IMR-90 (cell line): Measurements from ENCODE around the gene LMLN. TPM values are rescaled to one million over a fixed set of nuclear protein-coding genes. Genes with fewer than 3 reads are reported as not detected.

Experiments used
- ATAC-seq: fragments of 200-7000 bp; cut with Tn5 transposase; 2 replicates; pipeline ENCODE4 v1.9.1; 2020; ENCODE audit warnings: low read depth, mild to moderate bottlenecking, moderate library complexity
- BruUV-seq: library from RNA; stranded (reverse); fragments of 400-500 nt; replicated peaks from 2 replicates; lab custom pipeline; 2021; lab: Mats Ljungman, UMichigan
- CTCF ChIA-PET: fragments of 300-600 bp; formaldehyde crosslinking; extraction: SDS; loops from one replicate; lab custom pipeline; 2021; ENCODE audit warnings: antibody characterized with exemption; lab: Yijun Ruan, JAX
- POLR2A ChIA-PET: fragments of 300-600 bp; sonication (Branson Sonifier 250); formaldehyde crosslinking; loops from one replicate; lab custom pipeline; 2022; ENCODE audit warnings: antibody characterized with exemption; ENCODE audit not compliant: unreplicated experiment; lab: Charles Lee
- DNase-seq: peaks from one replicate; pipeline ENCODE4 v3.0.0; 2013
- H2AFZ ChIP-seq: replicated peaks from 2 replicates; pipeline ENCODE3; 2013; ENCODE audit warnings: low read length, mild to moderate bottlenecking; ENCODE audit not compliant: poor library complexity
- H2AK5ac ChIP-seq: 2 replicates; pipeline ENCODE4 v1.6.1; 2013; ENCODE audit warnings: low read depth, low read length, inconsistent platforms
- H2AK9ac ChIP-seq: replicated peaks from 2 replicates; pipeline ENCODE3; 2013; ENCODE audit warnings: mild to moderate bottlenecking, low read depth, low read length, moderate library complexity; ENCODE audit not compliant: poor library complexity
- H2BK120ac ChIP-seq: 2 replicates; pipeline ENCODE4 v1.6.1; 2013; ENCODE audit warnings: low read depth, low read length, inconsistent platforms
- H2BK15ac ChIP-seq: 3 replicates; pipeline ENCODE4 v1.6.1; 2013; ENCODE audit warnings: low read depth, low read length, inconsistent platforms
- H2BK20ac ChIP-seq: 2 replicates; pipeline ENCODE4 v1.6.1; 2013; ENCODE audit warnings: low read depth, mild to moderate bottlenecking, inconsistent platforms, low read length, moderate library complexity
- H2BK5ac ChIP-seq: 2 replicates; pipeline ENCODE4 v1.6.1; 2013; ENCODE audit warnings: mild to moderate bottlenecking, low read depth, low read length, inconsistent platforms; ENCODE audit not compliant: poor library complexity, severe bottlenecking
- H3K14ac ChIP-seq: replicated peaks from 2 replicates; pipeline ENCODE4 v1.6.1; 2013; ENCODE audit warnings: low read depth, low read length, inconsistent platforms
- H3K18ac ChIP-seq: 2 replicates; pipeline ENCODE4 v1.6.1; 2013; ENCODE audit warnings: low read depth, low read length, control low read depth
- H3K23ac ChIP-seq: 2 replicates; pipeline ENCODE4 v1.6.1; 2013; ENCODE audit warnings: low read depth, low read length, inconsistent platforms
- H3K27ac ChIP-seq: 2 replicates; pipeline ENCODE4 v1.5.1; 2013; ENCODE audit warnings: mild to moderate bottlenecking, control low read depth, low read length; ENCODE audit not compliant: insufficient read depth
- H3K27me3 ChIP-seq: 2 replicates; pipeline ENCODE4 v1.6.1; 2013; ENCODE audit warnings: low read length; ENCODE audit not compliant: control insufficient read depth, insufficient read depth
- H3K36me3 ChIP-seq: 2 replicates; pipeline ENCODE4 v1.6.1; 2013; ENCODE audit warnings: low read length, mixed read lengths; ENCODE audit not compliant: control insufficient read depth, insufficient read depth
- H3K4ac ChIP-seq: 2 replicates; pipeline ENCODE4 v1.6.1; 2013; ENCODE audit warnings: low read depth, low read length, inconsistent platforms
- H3K4me1 ChIP-seq: 2 replicates; pipeline ENCODE4 v1.6.1; 2013; ENCODE audit warnings: low read length, mixed read lengths; ENCODE audit not compliant: control insufficient read depth, insufficient read depth
- H3K4me2 ChIP-seq: 2 replicates; pipeline ENCODE4 v1.6.1; 2013; ENCODE audit warnings: low read depth, mild to moderate bottlenecking, control low read depth, low read length, moderate library complexity
- H3K4me3 ChIP-seq: 2 replicates; pipeline ENCODE4 v1.5.1; 2013; ENCODE audit warnings: low read depth, mild to moderate bottlenecking, control low read depth, low read length, moderate library complexity; ENCODE audit not compliant: insufficient read depth
- H3K56ac ChIP-seq: 2 replicates; pipeline ENCODE4 v1.6.1; 2013; ENCODE audit warnings: low read length, inconsistent platforms; ENCODE audit not compliant: insufficient read depth; ENCODE audit errors: extremely low read depth
- H3K79me1 ChIP-seq, 2 experiments: 2 replicates each; pipeline ENCODE4 v1.6.1; 2013; ENCODE audit warnings: low read length in 2 of 2, inconsistent platforms in 1 of 2, low read depth in 1 of 2
- H3K9ac ChIP-seq: 2 replicates; pipeline ENCODE4 v1.6.1; 2013; ENCODE audit warnings: low read depth, low read length, control low read depth
- H3K9me1 ChIP-seq: 2 replicates; pipeline ENCODE4 v1.6.1; 2013; ENCODE audit warnings: low read length, inconsistent platforms; ENCODE audit not compliant: insufficient read depth
- H3K9me3 ChIP-seq: 2 replicates; pipeline ENCODE4 v1.6.1; 2013; ENCODE audit warnings: low read length; ENCODE audit not compliant: control insufficient read depth, insufficient read depth
- H4K20me1 ChIP-seq: 2 replicates; pipeline ENCODE4 v1.6.1; 2013; ENCODE audit warnings: low read length, inconsistent platforms; ENCODE audit not compliant: insufficient read depth
- H4K5ac ChIP-seq: 2 replicates; pipeline ENCODE4 v1.6.1; 2013; ENCODE audit warnings: mild to moderate bottlenecking, low read depth, low read length, control low read depth
- H4K8ac ChIP-seq, 2 experiments: 2 replicates each; pipeline ENCODE4 v1.6.1; 2013; ENCODE audit warnings: low read depth in 2 of 2, low read length in 2 of 2, control low read depth in 1 of 2, inconsistent platforms in 1 of 2
- H4K91ac ChIP-seq: 2 replicates; pipeline ENCODE4 v1.6.1; 2013; ENCODE audit warnings: low read depth, low read length, inconsistent platforms; ENCODE audit not compliant: insufficient read depth
- MAZ ChIP-seq: IDR thresholded peaks from 2 replicates; pipeline ENCODE4 v1.6.1; 2012; ENCODE audit warnings: low read depth, mild to moderate bottlenecking, low read length, improper control_type of control experiment, moderate library complexity, borderline replicate concordance
- RCOR1 ChIP-seq: IDR thresholded peaks from 2 replicates; pipeline ENCODE4 v1.6.1; 2012; ENCODE audit warnings: mild to moderate bottlenecking, low read length, improper control_type of control experiment; ENCODE audit not compliant: insufficient replicate concordance
- RFX5 ChIP-seq: IDR thresholded peaks from 2 replicates; pipeline ENCODE4 v1.8.0; 2012; ENCODE audit warnings: low read depth, mild to moderate bottlenecking, low read length, moderate library complexity
- WGBS, 2 experiments: methylation state at CpG; one replicate each; pipeline versions ENCODE4 v1.1.5 to v1.1.7; 2013; ENCODE audit warnings: missing lambda C conversion rate in 2 of 2; ENCODE audit not compliant: insufficient read length in 1 of 2; ENCODE audit errors: extremely low coverage in 2 of 2; 5-methylcytosine and 5-hydroxymethylcytosine counted together
- dilution Hi-C: fragments of 300-500 bp; cut with HindIII; formaldehyde crosslinking; loops from one replicate; pipeline ENCODE4 v1.14.3; 2018; ENCODE audit warnings: low sequenced_read_pairs; ENCODE audit not compliant: unreplicated experiment
- in situ Hi-C: fragments of 300-500 bp; cut with MboI; formaldehyde crosslinking; loops from 3 replicates; pipeline ENCODE4 v1.14.3; 2019; ENCODE audit warnings: low sequenced_read_pairs, inconsistent platforms, mixed read lengths
- intact Hi-C: fragments of 100-400 bp; cut with micrococcal nuclease; formaldehyde crosslinking; loops from 2 replicates; pipeline ENCODE4 v1.10.0; 2022
- polyA plus RNA-seq, 3 experiments: library from polyadenylated mRNA; depleted of rRNA; stranded (reverse); fragments of >200 nt; gene quantifications; 2 replicates each; pipeline ENCODE4 v1.2.3, GENCODE V29; 2012; ENCODE audit warnings: low replicate concordance in 1 of 3
- total RNA-seq: library from RNA; depleted of rRNA; stranded (reverse); fragments of >200 nt; gene quantifications from 2 replicates; pipeline ENCODE4 v1.2.3, GENCODE V29; 2012

LMLN gene
- total and polyA plus RNA-seq, 2 of the 4 experiments (the other 2 are of a cell fraction): 3.3 to 3.9 TPM

GRCh38 chr3:197949191-197949777, 10.7 kb upstream of the LMLN start:
- Histone ChIP-seq H3K36me3 (peaks cover 27% of the 10 kb centered on the region), H3K9me1 (no peaks in the 10 kb centered on the region), H2AK9ac (no peak overlapping the region), H4K91ac (no peak overlapping the region), H3K4me2 (peak overlapping the region; percentile 58), H3K9me3 (no peaks in the 10 kb centered on the region), H3K79me1 (peaks cover 17 to 33% of the 10 kb centered on the region in 2 experiments), H4K20me1 (peaks cover 27% of the 10 kb centered on the region), H3K27ac (peak overlapping the region; percentile 12; the same call in 1 of the 2 replicates), H2BK120ac (no peak overlapping the region), H3K27me3 (no peaks in the 10 kb centered on the region), H2BK5ac (peak overlapping the region; percentile 98), H3K9ac (peak overlapping the region; percentile 70), H3K18ac (no peak overlapping the region), H2AFZ (peak overlapping the region; percentile 84), H2BK15ac (no peak overlapping the region), H2AK5ac (peak overlapping the region; percentile 15; the same call in 1 of the 2 replicates), H2BK20ac (no peak overlapping the region), H3K4me3 (peak overlapping the region; percentile 88), H3K56ac (peak overlapping the region; percentile 26; the same call in 1 of the 2 replicates), H3K14ac (peak overlapping the region; percentile 66; the same call in 1 of the 2 replicates), H3K4me1 (no peaks in the 10 kb centered on the region), H4K5ac (no peak overlapping the region), H4K8ac (peak overlapping the region; percentile 70 to 91), H3K23ac (no peak overlapping the region), H3K4ac (peak overlapping the region; percentile 51; the same call in 1 of the 2 replicates)
- in situ Hi-C loops: loop anchor here (5.0 kb wide), 1 partner anchor 42 kb away; no protein-coding TSS in a partner anchor
- DNase-seq (no peak), ATAC-seq (no peak; the same call in 1 of the 2 replicates)
- TF ChIP-seq RCOR1: no peak
- no peak for TF ChIP-seq MAZ
- no peak for TF ChIP-seq RFX5
- intact Hi-C loops: no loop called here
- BruUV-seq: no TSS peak
- ChIA-PET CTCF (interaction anchor here (1.3 kb wide), 1 partner anchor 44 kb away, joined by 3 read pairs; no protein-coding TSS in a partner anchor), POLR2A (no interaction called here)
- 20% methylated on average over 1 of the region's 17 CpGs; no CpG with 5 or more reads in 1 of the 2 experiments for WGBS, 2 experiments
- dilution Hi-C loops: no loop called here
